GM19099 (cell line): ENCODE results near the gene TGFB2.

Experiments used
- POLR2A ChIP-seq: IDR thresholded peaks from 3 replicates; pipeline ENCODE4 v1.6.1; 2011; ENCODE audit warnings: low read depth; ENCODE audit not compliant: insufficient read length; ENCODE audit errors: extremely low read depth

TGFB2 gene

GRCh38 chr1:218322762-218323161 is 22.4 kb upstream of the TGFB2 start:
- no peak for TF ChIP-seq POLR2A

DNA sequence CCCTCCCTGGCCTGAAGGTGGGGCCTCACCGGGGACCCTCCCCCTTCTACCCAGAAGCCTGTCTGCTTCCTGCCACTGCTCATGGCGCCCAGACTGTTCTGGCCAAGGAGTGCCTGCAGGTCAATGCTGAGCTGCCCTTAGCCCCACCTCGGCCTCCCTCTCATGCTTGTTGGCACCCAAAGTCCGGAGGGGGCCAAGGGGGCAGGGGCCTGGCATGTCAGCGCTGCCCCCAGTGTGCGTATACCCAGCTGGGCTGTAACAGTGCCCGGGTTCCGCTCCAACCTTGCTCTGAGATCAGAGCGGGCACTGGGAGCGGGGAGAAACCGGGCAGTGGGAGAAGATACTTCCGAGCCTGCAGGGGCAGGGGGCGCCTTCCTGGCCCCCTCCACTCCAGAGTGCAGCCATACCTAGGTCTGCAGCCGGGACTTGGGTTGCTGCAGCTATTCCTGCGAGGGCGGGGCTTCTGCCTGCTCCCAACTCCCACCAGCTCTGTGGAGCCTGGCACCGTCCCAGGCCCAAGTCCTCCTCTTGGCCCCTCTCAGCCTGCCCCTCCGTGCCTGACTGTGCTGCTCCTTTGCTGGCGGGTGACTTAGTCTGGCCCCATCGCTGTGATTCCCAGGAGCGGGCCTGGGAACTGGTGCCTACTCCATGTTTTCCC is 21.4 kb upstream of the TGFB2 start:
- no peak for TF ChIP-seq POLR2A

DNA sequence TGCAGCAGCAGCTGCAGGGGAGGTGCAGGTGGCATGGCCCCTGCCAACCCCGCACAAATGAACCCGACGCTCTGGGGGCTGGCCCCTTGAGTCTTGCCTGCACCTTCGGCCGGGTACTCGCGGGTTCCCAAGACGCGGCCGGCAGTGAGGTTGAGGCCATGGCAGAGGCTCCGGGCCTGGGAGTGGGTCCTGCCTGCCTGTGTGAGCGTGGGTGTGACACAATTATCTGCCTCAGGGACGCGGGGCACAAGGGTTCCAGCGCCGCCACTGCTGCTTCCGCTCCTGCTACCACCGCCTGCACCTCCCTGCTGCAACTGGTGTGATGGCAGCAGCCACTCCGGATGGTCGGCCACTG is 20.9 kb upstream of the TGFB2 start:
- no peak for TF ChIP-seq POLR2A

GRCh38 chr1:218328769-218329168 is 16.4 kb upstream of the TGFB2 start:
- TF ChIP-seq POLR2A = no peak

DNA sequence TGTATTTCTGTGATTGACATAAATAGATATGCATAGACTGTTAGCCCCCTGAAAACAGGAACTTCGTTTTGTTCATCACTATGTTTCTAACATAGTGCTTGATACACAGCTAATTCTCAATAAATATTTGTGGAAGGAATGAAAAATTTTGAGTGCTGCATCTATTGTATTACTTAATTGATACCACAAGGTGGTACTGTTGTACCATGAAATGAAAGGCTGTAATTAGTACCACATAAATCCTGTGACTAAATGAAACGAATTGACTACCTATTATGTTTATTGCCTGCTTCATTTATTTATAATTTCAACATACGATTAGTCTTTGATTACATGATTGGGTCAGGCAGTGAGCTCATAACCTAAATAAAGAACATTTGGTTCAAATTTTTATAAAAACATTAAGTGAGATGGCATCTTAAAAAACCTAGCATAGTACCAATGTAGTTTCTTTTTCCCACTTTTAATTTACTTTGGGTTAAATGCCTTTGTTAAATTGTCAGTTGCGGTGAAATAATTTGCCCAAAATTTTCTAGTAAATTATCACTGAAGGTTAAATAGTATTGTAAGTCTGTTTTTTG is 15.0 kb upstream of the TGFB2 start:
- TF ChIP-seq POLR2A = no peak

DNA sequence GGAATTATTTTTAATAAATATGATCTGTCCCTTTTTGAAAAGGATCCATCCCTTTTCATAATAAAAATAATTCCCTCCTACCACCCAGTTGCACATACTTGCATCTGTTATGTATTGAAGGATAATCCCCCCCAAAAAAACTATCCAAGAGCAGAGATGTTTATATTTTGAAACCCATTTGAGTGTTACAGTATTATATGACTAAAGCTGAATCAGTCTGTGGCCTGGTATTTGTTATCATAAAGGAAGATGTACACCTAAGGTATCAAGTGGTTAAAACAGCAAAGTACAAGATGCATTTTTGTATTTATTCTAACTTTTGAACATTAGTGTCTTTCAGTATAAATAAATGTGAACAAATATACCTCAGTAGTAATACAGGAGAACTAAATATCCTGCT is 12.7 kb upstream of the TGFB2 start:
- TF ChIP-seq POLR2A = no peak

GRCh38 chr1:218336328-218336727 is 8.8 kb upstream of the TGFB2 start:
- no peak for TF ChIP-seq POLR2A

GRCh38 chr1:218339267-218339831 is 5.8 kb upstream of the TGFB2 start:
- TF ChIP-seq POLR2A = no peak

- no peak for TF ChIP-seq POLR2A
Measured at GRCh38 chr1:218341325-218341724, 3.8 kb upstream of the TGFB2 start.

GRCh38 chr1:218342091-218342490 is 3.0 kb upstream of the TGFB2 start:
- TF ChIP-seq POLR2A = no peak

DNA sequence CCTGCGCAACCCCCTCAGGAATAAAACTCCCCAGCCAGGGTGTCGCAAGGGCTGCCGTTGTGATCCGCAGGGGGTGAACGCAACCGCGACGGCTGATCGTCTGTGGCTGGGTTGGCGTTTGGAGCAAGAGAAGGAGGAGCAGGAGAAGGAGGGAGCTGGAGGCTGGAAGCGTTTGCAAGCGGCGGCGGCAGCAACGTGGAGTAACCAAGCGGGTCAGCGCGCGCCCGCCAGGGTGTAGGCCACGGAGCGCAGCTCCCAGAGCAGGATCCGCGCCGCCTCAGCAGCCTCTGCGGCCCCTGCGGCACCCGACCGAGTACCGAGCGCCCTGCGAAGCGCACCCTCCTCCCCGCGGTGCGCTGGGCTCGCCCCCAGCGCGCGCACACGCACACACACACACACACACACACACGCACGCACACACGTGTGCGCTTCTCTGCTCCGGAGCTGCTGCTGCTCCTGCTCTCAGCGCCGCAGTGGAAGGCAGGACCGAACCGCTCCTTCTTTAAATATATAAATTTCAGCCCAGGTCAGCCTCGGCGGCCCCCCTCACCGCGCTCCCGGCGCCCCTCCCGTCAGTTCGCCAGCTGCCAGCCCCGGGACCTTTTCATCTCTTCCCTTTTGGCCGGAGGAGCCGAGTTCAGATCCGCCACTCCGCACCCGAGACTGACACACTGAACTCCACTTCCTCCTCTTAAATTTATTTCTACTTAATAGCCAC is 696 bp downstream of the TGFB2 start:
- TF ChIP-seq POLR2A = no peak

- no peak for TF ChIP-seq POLR2A
Measured at GRCh38 chr1:218346391-218347204, 1.5 kb downstream of the TGFB2 start.

GRCh38 chr1:218347336-218347722 is 2.2 kb downstream of the TGFB2 start:
- TF ChIP-seq POLR2A = no peak

DNA sequence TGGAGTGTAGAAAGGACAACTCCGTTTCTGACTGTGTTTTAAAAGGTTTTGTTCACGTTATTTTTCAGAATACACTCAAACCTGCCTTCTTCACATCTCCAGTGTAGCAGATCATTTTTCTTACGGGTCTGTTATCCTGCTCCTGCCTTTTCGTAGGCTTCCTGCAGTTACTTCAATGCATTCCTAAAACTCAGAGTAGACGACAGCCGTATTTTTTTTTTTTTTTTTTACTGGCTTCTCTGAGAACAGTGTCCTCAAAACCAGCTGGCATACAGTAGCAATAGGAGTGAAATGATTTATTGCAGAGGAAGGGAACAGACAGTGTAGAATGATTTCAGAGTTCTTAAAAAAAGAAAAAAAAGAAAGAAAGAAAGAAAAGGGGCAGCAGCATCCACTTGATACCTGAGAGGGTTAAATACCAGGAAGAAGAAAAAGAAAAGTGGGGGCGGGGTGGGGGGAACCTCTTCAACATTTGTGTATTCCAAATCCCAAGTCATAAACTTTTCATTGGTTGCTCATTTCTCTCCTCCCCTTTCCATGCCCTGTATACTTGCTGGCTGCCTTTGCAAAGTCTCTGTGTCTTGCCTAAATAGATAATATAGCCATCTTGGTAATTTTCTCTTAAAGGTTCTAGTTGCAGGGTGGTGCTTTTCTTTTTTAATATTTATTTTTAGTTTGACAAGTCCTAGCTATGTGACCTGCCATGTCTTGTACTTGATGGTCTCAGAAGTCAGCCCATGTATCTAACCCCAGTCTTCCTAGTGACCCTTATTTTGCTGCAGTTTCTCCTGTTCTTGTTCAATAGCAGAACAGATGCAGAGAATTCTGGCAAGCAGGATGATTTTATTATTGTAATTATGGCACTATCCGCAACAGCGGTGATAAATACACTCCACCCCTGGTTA is 2.8 kb downstream of the TGFB2 start:
- TF ChIP-seq POLR2A = no peak
